Stimulated activated CD4-positive, alpha-beta T cell treated with anti-CD3 and anti-CD28 coated beads, Interleukin-2, amount 100 ng/mL, for 48 hours (primary cell): ENCODE measurements around the gene PLPP3.

Source experiments
- DNase-seq, 2 donors: peaks; one replicate each; pipeline ENCODE4 v3.0.0-alpha.2; 2020

PLPP3 gene

GRCh38 chr1:56545711-56546110, 33.7 kb downstream of the PLPP3 start:
- DNase-seq, result no peak

- no peak for DNase-seq
Measured at GRCh38 chr1:56543783-56544612, 35.4 kb downstream of the PLPP3 start.

DNA sequence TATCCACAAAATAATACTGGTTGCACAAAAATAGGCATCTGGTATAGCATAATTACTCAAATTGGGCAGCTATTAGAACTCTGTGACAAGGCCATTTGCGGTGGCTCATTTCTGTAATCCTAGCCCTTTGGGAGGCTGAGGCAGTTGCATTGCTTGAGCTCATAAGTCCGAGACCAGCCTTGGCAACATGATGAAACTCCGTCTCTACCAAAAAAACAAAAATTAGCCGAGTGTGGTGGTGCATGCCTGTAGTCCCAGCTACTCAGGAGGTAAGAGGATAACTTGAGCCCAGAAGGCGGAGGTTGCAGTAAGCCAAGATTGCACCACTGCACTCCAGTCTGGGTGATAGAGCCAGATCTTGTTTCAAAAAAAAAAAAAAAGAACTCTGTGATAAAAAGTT, 36.7 kb downstream of the PLPP3 start:
- no peak for DNase-seq

GRCh38 chr1:56541408-56541807, 38.0 kb downstream of the PLPP3 start:
- no peak for DNase-seq

GRCh38 chr1:56540467-56540866, 38.9 kb downstream of the PLPP3 start:
- DNase-seq, result no peak

DNA sequence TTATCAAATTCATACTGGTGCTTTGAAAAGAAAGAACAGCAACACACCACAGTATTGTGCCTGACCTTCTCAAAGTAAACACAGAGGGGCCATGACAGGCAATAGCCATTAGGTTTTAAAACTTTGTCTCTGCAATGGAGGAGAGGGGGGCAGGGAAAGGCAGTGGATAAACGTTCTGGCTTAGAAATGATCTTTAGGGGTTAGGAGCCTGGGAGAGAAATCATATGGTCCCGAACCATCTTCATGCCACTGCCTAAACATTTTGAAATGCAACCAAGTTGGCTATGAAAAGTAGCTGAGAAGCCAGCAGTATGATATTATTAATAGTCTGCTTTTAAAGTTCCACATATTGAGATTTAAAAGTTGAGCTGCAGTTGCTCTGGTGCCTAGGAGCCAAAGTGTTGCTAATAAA, 39.8 kb downstream of the PLPP3 start:
- no peak for DNase-seq

GRCh38 chr1:56538532-56538931, 40.8 kb downstream of the PLPP3 start:
- no peak for DNase-seq

- no peak for DNase-seq
Measured at GRCh38 chr1:56537660-56538059, 41.7 kb downstream of the PLPP3 start.

DNA sequence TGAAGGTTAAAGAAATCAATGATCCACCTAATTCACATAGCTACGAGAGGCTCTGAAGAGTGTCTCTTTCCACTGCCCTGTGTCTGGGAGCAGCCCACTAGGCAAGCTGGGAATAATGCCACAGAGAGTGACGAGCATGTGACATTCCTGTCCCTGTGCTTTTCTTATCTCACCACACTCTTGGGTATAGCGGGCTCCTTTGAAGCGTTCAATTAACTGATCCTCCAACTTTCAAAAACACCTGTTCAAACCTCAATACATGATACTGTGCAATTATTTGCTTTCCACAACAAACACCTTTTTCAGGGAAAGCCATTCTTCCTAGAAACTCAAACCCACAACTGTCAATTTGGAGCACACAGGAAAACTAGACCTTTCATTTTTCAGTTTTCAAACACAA, 43.4 kb downstream of the PLPP3 start:
- DNase-seq, result no peak

GRCh38 chr1:56535362-56535761, 44.0 kb downstream of the PLPP3 start:
- DNase-seq, result no peak

GRCh38 chr1:56534130-56534651, 45.2 kb downstream of the PLPP3 start:
- DNase-seq, result no peak

GRCh38 chr1:56533621-56534020, 45.7 kb downstream of the PLPP3 start:
- no peak for DNase-seq

GRCh38 chr1:56533197-56533596, 46.2 kb downstream of the PLPP3 start:
- DNase-seq, result no peak

GRCh38 chr1:56532350-56532683, 47.0 kb downstream of the PLPP3 start:
- DNase-seq, result no peak

GRCh38 chr1:56531624-56532349, 47.6 kb downstream of the PLPP3 start:
- no peak for DNase-seq

GRCh38 chr1:56529801-56530200, 49.6 kb downstream of the PLPP3 start:
- no peak for DNase-seq

DNA sequence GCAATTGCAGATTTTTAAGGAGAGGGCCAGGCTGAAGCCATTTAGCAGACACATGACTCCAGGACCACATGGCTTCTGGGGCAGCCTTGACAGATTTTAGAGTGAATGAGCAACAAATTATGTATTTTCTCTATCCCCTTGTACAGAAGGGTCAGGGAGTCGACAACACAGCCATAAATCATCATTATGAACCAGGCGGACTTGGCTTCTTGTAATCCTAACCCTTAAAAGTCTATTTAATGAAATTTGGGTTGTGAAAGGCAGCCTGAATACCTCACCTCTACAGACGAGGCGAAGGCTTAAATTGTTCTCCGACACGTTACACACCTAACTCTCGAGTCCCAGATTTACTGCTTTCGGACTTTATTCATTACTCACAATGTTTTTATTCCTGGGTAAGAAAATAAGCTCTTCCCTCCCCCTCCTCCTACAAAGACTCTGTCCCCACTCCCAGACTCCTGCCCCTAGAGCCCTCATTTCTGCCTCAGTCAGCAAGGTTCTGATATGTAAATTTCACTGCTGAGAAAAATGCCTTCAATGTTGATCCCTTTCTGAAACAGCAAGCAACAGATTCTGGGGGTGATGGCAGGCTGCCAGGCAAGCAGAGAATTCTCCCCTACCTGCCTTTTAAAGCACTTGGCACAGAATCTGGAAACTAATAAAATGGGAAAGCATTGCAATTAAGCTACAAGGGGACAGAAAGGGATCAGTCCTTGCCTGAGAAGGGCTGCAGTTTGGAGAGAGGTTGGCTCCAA, 51.6 kb downstream of the PLPP3 start:
- no peak for DNase-seq

DNA sequence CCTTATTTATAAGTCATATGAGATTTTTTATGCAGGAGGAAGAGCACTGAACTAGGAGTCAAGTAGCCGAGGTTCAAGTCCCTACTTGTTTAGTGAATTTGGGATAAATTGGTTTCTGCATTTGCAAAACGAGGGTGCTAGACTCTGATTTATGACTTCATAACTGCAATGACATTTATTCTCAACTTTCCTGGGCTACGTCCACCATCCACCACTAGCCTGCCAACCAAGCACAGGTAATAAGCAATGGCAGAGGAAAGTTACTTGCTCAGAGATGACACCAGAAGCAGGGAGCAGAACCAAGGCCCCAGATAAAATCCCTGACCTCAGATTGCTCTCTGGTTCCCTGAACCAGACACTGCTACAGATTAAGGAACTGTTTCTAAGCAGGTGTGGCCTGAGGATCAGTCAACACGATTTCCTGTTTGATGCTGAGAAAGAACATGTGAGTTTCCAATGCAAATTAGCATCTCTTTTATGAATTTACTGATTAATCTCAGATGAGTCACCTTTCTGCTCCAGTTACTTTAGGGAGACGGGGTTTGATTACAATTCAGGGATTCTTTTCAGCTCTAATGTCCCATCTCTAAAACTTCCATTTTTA, 52.7 kb downstream of the PLPP3 start:
- DNase-seq, result no peak

GRCh38 chr1:56525489-56526041, 53.8 kb downstream of the PLPP3 start:
- no peak for DNase-seq

DNA sequence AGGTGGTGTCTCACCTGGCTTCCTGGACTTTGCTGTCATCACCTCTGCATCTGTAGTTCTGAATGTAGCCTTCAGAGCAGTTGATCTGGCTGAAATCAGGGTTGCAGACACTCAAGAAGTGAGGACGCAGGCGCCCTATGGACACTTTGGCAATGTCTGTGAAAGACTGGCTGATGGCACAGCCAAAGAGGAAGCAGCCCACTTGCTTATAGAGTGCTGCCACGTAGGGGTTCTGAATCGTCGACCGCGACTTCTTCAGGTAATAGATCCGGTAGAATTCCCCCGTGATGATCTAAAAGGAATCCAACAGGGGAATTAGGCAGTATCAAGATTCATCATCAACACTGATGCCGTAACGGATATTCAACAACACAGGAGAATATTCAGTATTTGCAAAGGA, 55.1 kb downstream of the PLPP3 start:
- no peak for DNase-seq

DNA sequence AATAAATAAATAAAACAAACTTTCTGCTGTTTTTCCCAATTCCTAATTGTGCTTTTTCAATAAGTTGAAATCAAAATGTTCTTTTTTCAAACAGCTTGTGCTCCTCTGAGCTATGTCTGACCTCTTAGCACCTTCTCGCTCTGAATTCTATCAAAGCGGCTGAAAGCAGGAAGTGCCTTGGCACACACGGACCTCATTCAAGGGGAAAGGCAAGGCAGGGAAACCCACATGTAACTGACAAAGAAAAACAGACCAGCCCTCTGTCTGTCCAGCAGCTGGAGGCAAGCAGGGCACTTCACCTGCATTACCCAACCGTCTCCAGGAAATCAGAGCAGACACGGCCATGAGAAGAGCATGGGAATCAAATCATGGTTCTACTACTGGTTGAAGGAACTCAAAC, 56.7 kb downstream of the PLPP3 start:
- DNase-seq, result no peak

GRCh38 chr1:56520016-56520601, 59.3 kb downstream of the PLPP3 start:
- DNase-seq, result no peak
